T follicular helper cell (primary cell): Measurements from ENCODE around the gene FBXO9.

Experiments used
- DNase-seq: peaks from one replicate; pipeline ENCODE4 v3.0.0-alpha.2; 2020; ENCODE audit warnings: low read depth
- total RNA-seq, 2 experiments: gene quantifications; one replicate each; lab custom pipeline; 2026; lab: John Stamatoyannopoulos, UW

Gene FBXO9
- total RNA-seq, result 30.8 to 72.2 reads per million in 2 experiments

DNA sequence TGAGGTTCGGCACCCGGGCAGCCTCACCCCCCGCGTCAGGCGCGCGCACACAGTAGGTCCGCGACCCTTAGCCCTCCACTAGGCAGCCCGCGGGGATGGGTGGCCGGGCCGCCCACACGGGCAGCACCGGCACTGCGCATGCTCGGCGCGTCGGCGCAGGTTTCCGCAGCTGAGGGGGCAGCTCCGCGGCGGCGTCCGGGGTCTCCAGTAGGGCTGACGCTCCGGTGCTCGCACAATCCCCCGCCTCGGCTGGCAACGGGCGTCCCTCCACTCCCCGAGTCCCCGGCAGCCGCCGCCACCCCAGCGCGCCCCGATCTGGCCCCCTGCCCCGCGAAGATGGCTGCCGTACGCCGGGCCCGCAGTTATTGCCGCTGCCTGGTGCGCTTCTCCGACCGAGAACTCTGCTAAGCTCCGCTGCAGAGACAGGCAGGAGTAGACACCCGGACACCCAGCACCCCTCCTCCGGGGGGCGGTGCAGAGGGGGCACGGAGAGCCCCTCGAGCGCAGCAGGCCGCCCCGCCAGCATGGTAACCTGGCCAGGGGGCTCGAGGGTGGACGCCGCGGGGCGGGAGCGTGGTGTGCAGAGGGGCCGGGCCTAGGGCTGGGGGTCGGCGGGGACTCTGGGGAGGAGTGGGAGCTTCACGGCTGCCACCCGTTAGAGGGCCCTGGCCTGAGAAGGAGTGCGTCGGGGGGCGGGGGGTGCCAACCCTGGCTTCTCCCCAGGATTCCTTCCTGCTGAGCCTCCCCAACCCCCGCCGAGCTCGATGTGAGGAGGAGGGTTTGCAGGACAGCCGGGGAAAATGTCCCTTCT, at the start of gene FBXO9:
Gene FBXO9 (plus strand): TSS at position 139 of the 811 bp plus-strand sequence. CDS start 386 bp downstream, at position 525.
- peak; percentile 66 for DNase-seq

DNA sequence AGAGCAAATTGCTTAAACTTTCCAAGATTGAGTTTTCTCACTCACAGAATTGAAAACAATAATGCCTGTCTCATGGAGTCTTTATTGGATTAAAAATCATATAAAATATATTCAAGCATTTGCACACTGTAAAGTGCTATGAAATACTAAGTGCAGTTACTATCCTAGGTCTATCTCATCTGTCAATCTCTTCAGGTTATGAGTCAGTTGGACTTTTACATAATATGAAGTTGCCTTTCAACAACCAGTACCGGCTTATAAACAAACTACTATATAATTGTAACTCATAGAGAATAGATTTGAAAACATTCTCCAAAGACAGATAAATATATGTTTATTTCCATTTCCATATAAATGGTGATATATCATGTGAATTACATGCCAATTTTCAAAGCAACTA, 49.7 kb upstream of the FBXO9 start:
- no peak for DNase-seq

DNA sequence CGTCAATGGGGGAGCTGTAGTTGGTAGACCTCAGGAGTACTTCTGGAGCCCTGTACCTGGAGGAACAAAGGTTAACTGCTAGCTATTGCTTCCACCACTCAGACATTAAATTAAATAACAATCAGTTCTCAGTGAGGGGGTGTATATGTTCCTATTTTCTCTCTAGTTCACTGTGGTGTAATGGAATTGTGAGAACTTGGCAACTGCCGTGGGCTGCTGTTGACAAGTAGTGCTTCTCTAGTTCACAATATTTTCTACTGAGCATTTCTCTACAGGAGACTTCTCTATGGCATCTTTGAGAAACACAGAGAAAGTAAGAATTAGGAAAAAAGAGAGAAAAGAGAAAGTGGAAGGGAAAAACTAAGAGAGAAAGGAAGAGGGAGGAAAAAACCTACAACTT, 46.8 kb upstream of the FBXO9 start:
- DNase-seq, result no peak

DNA sequence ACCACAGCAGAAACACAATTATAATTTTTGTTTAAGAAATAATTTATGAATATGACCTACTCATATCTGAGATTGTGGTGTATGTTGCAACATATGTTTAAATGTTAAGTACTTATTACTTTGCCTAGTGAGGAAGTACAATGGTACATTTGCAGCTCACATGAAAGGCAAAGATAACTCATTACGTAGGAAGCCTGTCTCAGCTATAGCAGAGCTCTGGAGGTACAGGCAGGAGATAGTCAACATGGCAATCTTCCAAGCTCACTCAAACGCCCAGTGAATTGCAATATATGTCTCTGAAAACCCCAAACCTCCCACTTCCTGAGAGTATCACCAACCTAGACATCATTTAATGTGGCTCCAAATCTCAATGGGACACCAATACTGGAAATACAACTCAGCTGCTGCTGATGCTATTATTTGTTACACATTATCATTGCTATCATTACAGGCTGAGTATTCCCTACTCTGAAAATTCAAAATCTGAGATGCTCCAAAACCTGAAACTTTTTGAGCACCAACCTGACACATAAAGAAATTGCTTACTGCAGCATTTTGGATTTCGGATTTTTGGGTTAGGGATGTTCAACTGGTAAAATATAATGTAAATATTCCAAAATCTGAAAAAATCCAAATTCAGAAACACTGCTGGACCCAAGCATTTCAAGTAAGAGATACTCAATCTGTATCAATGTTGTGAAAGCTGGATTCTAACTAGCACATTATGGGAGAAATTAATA, 45.0 kb upstream of the FBXO9 start:
- no peak for DNase-seq

DNA sequence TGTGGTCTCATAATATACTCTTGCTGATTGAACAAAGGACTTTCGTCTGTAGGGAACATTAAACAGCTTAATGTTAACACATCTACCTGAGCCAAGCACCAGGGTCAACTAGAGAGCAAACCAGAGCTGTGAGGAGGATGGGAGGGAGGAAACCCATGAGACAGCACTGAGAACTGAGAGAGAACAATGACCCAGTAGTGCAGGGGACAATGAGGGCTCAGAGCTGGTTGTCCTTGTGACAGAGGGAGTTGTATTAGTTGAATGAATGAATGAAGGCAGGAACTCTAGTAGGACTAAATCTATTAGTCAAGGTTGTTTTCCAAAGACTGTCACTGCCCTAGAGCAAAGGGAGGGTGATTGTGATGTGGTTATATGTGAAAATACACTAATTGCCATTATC, 41.9 kb upstream of the FBXO9 start:
- DNase-seq, result no peak

DNA sequence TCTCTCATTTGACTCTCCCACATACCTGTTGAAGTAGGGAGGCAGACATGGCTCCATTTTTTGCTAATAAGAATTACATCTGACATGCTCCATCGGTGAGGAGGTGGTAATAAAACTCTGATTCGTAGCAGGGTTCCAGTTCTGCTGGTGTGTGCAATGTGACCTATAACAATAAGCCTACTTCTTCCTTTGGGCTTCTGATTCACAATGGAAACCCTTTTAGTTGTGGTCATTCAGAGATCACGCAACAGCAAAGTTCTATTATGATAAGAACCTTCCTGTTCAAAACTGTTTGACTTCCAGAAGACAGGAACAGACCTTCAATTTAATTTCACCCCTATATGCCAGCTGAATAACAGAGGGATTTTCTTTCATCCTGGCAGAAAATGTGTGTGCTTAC, 38.7 kb upstream of the FBXO9 start:
- DNase-seq, result no peak

DNA sequence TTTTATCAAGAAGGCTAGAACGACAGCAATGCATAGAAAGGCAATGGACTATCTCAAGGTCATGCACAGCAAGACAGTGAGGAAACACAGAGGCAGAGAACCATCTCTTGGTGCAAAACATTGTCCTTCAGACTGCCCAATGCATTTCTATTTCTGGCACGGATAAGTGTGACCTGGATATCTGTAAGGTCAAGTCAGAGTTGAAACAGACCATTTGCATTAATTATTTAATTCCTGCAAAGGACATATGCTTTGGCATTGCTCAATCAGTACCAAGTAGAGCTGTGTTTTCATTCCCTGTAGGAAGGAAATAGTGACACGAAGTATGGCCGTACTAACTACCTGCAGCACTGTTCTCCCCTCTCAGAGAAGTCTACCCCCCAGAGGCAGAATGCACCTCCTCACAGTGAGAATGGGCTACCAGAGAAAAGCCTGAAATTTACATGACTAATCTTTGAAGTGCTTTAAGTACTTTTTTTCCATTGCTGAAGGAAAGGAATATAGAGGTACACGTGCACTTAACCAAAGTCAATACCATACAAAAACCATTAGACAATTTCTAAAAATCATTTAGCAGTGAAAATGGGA, 38.0 kb upstream of the FBXO9 start:
- DNase-seq, result no peak

DNA sequence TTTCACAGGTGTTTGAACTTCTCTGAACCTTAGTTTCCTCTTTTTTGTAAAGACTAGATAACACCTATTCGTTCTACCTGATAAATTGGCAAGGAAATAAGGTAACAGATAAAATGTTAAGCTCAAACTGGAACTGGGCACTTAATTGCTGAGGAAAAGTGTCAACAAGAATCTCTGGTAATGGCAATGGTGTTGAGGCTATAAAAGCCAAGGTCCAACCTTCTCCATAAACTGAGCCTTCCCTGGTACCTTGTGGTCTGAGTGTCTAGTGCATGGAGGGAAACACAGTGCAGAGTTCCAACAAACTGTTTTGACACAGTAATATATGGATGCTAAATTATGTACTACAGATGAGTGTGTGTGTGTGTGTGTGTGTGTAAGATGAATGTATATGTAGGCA, 36.7 kb upstream of the FBXO9 start:
- DNase-seq, result no peak

DNA sequence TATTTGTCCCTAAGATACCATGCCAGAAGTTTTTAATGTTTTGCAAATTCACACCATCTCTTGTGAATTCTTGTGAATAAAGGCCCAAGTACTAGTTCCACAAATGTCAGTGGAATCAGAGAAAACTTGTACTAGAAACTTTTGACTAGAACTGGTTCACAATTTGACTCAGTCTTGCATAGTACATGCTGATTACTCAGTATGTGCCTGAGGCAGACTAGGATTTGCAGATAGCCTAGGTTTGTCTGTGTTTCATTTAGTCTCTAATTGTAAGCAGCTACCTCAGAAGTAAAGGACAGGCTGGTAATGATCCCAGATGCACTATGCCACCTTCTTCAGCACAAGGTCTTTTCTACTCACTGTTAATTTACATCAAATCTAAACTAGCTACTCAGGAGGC, 35.9 kb upstream of the FBXO9 start:
- no peak for DNase-seq

DNA sequence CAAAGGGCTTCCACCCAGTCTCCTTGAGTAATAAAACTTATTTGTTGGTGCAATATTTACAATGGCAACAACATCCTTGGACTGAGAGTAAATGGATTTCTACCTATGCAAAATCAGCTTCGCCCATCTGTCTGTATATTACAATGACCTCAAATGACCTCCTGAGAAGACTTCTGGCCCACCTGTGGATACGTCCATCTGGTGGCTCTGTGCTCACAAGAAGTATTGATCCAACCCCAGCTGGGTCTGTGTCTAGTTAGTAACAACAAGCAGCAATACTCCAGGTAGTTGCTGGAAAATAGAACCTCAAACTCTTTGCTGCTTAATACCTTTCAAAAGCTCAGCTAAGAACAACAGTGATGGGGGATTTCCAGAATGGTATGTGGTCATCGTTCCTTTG, 35.4 kb upstream of the FBXO9 start:
- DNase-seq, result no peak

DNA sequence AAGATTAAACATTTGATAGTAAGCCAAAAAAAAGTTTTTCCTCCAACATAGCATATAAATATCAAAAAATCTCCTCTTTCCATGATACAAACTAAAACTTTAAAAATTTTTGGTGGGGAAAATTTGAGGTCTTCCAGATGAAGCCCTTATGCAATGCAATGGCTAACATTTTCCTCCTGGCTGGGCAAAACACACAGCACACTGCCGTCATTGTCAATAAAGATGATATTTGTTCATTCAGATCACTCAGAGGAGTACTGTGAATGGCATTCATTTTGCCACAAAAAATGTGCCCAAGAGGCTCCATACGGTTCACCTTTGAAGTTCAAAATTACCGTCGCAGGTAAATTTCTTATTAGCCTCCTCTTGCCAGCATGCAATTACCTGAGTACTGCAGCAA, 33.9 kb upstream of the FBXO9 start:
- DNase-seq, result no peak

DNA sequence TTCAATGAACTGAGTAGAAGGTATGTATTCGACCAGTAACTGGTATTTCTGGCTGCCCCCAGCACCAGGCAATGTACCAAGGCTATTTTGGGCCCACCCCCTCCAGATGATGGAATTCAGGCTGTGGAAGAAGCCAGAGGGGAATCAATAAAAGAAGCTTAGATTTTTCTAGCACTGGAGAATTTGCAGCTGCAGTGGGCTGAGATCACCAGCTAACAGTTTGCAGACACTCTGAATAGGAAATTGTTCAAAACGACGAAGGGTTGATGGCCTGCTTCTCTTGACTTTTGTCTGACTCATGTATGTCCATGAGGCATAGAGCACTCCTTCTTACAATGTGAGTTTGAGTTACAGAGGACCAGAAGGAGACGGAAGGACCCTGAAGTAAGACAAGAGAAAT, 32.4 kb upstream of the FBXO9 start:
- DNase-seq, result no peak

DNA sequence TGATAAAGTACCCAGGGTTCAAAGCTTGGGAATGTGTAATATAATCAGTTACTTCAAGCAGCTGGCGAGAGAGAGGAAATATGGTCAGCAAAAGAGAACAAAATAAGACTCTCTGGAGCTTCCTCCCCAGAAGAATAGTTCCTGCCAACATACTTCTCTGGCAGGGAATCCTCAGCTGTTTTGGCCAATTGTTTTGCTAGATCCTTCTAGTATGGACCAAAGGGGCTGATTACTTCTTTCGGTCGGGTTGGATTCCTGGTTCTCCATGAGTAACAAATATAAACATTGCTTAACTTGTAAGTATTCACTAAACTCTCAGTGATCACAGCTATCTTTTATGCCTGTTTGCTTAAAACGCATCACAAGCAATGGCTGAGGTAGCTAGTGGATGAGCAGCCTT, 31.4 kb upstream of the FBXO9 start:
- no peak for DNase-seq

DNA sequence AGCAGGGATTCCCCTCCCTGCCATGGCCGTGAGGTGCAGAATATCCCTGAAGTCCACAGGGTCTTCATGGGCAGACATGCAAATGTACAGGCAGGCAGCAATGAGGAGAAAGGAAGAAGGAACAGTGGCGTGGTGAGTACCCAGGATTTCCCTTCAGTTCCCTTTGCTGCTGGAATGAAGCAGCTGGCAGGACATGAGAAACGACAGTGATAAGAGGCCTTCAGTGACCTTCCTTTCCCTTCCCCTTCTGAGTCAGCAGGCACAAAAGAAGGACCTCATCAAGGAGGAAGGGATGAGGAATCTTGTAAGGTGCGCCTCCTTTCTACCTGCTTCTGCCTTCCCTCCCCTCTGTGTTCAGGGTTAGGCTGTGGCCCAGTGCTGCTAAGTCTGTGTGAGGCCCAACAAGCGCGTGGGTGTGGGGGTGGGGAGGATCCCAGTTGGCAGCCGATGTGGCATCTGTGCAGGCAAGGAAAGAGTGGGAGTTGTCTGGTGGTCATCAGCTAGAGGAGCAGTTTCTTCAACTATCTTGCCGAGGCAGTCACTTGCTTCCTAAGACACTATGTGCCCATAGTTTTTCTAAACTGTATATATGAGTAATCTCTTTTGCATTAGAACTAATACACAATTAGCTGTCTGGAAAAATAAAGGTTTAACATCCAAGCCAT, 29.5 kb upstream of the FBXO9 start:
- no peak for DNase-seq

DNA sequence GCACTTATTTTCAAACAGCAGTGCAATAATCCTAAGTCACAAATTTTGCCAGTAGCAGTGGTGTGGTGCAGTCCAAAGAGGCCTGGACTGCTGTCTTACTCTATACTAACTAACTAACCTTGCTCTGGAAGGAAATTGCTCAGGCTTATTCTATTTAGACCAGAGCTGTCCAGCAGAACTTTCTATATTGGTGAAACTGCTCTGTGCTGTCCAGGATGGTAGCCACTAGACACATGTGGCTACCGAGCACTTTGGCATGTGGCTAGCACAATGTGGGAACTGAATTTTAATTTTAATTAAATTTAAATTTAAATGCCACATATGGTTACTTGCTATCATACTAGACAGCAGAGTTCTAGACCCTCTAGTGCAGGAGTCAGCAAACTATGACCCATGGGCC, 27.1 kb upstream of the FBXO9 start:
- no peak for DNase-seq

DNA sequence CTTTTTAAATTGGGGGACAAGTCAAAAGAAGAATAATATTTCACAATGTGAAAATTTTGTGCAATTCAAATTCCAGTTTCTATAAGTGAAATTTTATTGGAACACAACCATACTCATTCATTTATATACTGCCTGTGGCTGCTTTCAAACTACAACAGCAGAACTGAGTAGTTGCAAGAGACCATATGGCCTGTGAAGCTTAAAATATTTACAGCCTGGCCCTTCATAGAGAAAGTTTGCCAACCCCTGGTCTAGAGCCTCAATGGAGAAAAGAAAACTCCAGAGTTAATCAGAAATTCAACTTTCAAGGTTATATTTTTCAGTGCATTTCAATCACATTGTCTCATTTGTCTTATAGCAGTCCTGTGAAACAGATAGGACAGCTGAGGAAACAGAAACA, 26.6 kb upstream of the FBXO9 start:
- no peak for DNase-seq

DNA sequence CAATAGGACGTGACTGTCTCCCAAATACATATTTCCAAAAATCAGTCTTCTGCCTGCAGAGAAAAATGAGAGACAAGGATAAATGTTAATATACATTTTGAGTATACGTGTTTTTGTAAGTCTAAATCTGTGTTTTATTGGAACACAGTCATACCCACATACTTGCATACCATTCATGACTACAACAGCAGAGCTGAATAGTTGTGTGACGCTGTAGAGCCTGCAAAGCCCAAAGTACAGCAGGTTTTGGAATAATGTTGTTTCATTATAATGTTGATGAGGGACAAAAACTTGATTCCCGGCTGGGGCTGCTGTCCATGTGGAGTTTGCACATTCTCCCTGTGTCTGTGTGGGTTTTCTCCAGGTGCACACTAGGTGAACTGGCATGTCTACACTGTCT, 23.8 kb upstream of the FBXO9 start:
- DNase-seq, result no peak

DNA sequence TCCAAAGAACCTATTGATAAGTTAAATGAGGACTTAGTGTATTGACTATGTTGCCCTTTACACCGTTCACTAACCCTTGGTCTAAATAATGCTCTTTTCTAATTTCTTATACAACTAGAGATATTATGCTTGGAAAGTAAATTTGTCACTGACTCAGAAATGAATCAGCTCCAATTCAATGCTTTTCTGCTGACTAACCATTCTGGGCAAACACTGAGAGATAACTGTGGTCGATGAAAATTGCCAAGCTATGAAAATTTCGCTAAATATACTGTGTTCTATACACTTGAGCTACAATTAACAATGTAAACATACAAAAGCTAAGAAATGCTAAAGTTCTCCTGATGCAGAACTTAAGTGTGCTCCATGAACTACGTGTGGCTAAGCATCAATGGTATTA, 23.1 kb upstream of the FBXO9 start:
- no peak for DNase-seq

DNA sequence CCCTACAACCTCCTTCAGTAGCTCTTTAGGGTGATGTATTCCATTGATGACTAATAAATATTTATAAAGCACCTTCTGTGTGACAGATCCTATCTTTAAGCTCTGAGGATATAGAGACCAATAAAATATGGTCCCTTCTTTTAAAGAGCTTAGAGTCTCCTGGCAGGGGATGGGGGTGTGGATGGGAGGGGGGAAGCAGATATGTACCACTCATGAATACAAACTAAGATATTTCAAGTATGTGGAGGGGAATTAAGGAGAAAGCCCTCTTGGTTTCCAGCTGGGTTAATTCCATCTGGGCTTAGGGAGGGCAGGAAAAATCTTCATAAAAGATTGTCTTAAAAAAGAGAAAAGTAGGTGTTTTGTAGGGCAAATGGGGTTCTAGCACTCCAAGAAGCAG, 21.6 kb upstream of the FBXO9 start:
- no peak for DNase-seq

DNA sequence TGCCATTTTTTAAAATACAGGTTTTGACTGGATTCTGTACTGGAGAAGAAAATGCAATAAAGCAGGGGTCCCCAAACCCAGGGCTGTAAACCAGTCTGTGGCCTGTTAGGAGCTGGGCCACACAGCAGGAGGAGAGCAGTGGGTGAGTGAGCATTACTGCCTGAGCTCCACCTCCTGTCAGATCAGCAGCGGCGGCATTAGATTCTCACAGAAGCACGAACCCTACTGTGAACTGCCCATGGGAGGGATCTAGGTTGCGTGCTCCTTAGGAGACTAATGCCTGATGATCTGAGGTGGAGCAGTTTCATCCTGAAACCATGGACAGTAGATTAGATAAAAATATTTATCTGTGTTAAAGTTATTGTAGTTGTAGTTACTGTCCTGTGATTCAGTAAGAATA, 21.1 kb upstream of the FBXO9 start:
- DNase-seq, result no peak

DNA sequence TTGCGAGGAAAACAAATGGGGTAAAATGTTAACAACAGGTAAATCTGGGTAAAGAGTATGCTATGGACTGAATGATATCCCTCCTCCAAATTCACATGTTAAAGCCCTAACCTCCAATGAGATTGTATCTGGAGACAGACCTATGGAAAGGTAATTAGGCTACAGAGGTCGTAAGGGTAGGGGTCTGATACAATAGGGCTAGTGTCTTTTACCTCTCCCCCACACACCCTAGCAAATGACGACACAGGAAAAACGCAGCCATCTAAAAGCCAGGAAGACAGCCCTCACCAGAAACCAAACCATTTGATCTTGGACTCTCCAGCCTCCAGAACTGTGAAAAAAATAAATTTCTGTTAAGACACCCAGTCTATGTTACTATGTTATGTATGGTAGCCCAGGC, 20.6 kb upstream of the FBXO9 start:
- DNase-seq, result no peak

DNA sequence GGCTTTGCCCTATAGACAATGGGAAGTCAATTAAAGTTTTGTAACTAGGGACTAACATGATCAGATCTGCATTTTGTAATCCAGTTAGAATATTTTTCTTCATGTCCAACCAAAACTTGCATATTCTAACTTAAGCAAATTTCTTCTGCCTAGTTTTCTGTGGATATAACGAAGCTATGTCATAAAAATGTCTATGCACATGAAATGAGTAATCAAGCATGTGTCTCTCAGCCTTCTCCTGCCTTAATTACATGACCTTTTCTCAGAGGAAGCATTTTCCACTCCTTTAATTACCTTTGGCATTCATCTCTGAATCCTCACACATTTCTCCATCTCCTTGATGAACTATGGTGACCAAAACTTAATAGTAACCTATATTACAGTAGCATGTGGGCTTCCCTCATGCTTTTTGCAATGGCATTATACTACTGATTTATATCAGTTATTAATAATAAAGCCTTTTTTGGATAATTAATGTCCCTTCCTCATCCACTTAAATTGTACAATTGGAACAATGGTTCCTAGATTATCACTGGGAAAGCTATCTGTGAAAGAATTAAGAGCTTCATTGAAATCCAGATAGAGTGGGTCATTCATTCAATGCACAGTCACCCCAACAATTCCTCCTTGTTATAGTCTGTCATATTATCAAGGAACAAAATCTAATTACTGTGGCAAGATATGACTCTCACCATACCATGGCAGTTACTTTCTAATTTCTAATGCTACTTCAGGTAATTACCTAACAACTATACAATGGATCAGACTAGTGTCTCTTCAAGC, 19.1 kb upstream of the FBXO9 start:
- DNase-seq, result no peak
